K562 (cell line): Measurements from ENCODE around the gene ADGRB3. TPM values are rescaled to one million over a fixed set of nuclear protein-coding genes. Genes with fewer than 3 reads are reported as not detected.

Source experiments
- ATAC-seq: fragments of 200-7000 bp; cut with Tn5 transposase; 3 replicates; pipeline ENCODE4 v1.9.1; 2020; ENCODE audit warnings: moderate library complexity
- BruUV-seq: library from RNA; stranded (reverse); fragments of 400-500 nt; replicated peaks from 2 replicates; lab custom pipeline; 2021; lab: Mats Ljungman, UMichigan
- CTCF ChIA-PET: fragments of 300-600 bp; formaldehyde crosslinking; extraction: SDS; loops from one replicate; lab custom pipeline; 2021; ENCODE audit warnings: low intra/inter-chr PET ratio; lab: Yijun Ruan, JAX
- POLR2A ChIA-PET: fragments of 300-600, 350-650 bp; sonication (Branson Sonifier 250); formaldehyde crosslinking; extraction: SDS; loops from one replicate; lab custom pipeline; 2021; ENCODE audit warnings: antibody characterized with exemption, inconsistent platforms; lab: Yijun Ruan, JAX
- DNase-seq, 4 experiments: peaks; one replicate each; pipeline versions ENCODE4 v3.0.0 to v3.0.0-alpha.2; 2011 to 2018; ENCODE audit warnings: low spot score in 3 of 4, mixed read lengths in 3 of 4; ENCODE audit errors: extremely low read depth in 1 of 4
- FAIRE-seq: peaks from 2 replicates; lab custom pipeline; 2011; peaks lifted over from hg19 to GRCh38; lab: Jason Lieb, UNC
- H2AFZ ChIP-seq: 2 replicates; pipeline ENCODE4 v1.6.0; 2011; ENCODE audit warnings: low read depth, low read length, control low read depth, inconsistent platforms
- H3K27ac ChIP-seq: fragments of 200-600 bp; 3 replicates; pipeline ENCODE4 v1.8.0; 2011; ENCODE audit warnings: low read depth, mild to moderate bottlenecking, control low read depth, inconsistent platforms, low read length, moderate library complexity, mixed read lengths; ENCODE audit errors: extremely low read depth
- H3K27me3 ChIP-seq, 2 experiments: fragments of 300-600 bp in 1 of 2; 2 replicates in 1 of 2; 3 replicates in 1 of 2; pipeline versions ENCODE4 v1.6.0 to v1.8.0; 2011; ENCODE audit warnings: inconsistent platforms in 2 of 2, low read length in 2 of 2, mild to moderate bottlenecking in 1 of 2, mixed read lengths in 1 of 2, moderate library complexity in 1 of 2; ENCODE audit not compliant: control insufficient read depth in 2 of 2, insufficient read depth in 2 of 2
- H3K36me3 ChIP-seq: fragments of 300-600 bp; 3 replicates; pipeline ENCODE4 v1.8.0; 2011; ENCODE audit warnings: mild to moderate bottlenecking, low read length, inconsistent platforms; ENCODE audit not compliant: control insufficient read depth, insufficient read depth
- H3K4me1 ChIP-seq, 2 experiments: fragments of 200-600 bp in 1 of 2; replicated peaks in 1 of 2; 2 replicates in 1 of 2; 3 replicates in 1 of 2; pipeline versions ENCODE4 v1.5.1 to v1.8.0; 2011; ENCODE audit warnings: inconsistent platforms in 2 of 2, low read length in 2 of 2, mild to moderate bottlenecking in 1 of 2, mixed read lengths in 1 of 2, moderate library complexity in 1 of 2; ENCODE audit not compliant: control insufficient read depth in 2 of 2, insufficient read depth in 2 of 2
- H3K4me2 ChIP-seq: 2 replicates; pipeline ENCODE4 v1.6.1; 2011; ENCODE audit warnings: low read length, control low read depth, inconsistent platforms, mixed read lengths; ENCODE audit not compliant: insufficient read depth
- H3K4me3 ChIP-seq: fragments of 200-600 bp; sonication (generic), shearing (Covaris generic); 2 replicates; pipeline ENCODE4 v1.5.1; 2016; ENCODE audit warnings: control low read depth, inconsistent platforms
- H3K79me2 ChIP-seq: fragments of 200-600 bp; 3 replicates; pipeline ENCODE4 v1.8.0; 2011; ENCODE audit warnings: low read length, inconsistent platforms; ENCODE audit not compliant: control insufficient read depth, insufficient read depth
- H3K9ac ChIP-seq, 2 experiments: 2 replicates each; pipeline versions ENCODE4 v1.6.0 to v1.6.1; 2011; ENCODE audit warnings: low read depth in 2 of 2, low read length in 2 of 2, control low read depth in 1 of 2, inconsistent platforms in 1 of 2, mild to moderate bottlenecking in 1 of 2, mixed read lengths in 1 of 2; ENCODE audit not compliant: insufficient read depth in 1 of 2
- H3K9me1 ChIP-seq: one replicate; pipeline ENCODE4 v1.6.0; 2011; ENCODE audit warnings: inconsistent platforms, mild to moderate bottlenecking, low read length, moderate library complexity; ENCODE audit not compliant: control insufficient read depth, insufficient read depth
- H3K9me3 ChIP-seq: replicated peaks from 2 replicates; pipeline ENCODE4 v1.5.1; 2011; ENCODE audit warnings: low read depth, low read length, inconsistent platforms; ENCODE audit not compliant: control insufficient read depth, insufficient read depth
- H4K20me1 ChIP-seq: replicated peaks from 2 replicates; pipeline ENCODE4 v1.6.1; 2011; ENCODE audit warnings: low read length, inconsistent platforms, mixed read lengths; ENCODE audit not compliant: control insufficient read depth, insufficient read depth
- CBX8 ChIP-seq: fragments of 200-600 bp; sonication (generic); IDR thresholded peaks from 2 replicates; pipeline ENCODE4 v1.6.1; 2012; ENCODE audit warnings: borderline replicate concordance, mixed run types, low read depth, mild to moderate bottlenecking, moderate library complexity, mixed read lengths, low read length, control low read depth, inconsistent platforms; ENCODE audit not compliant: poor library complexity, severe bottlenecking; ENCODE audit errors: extremely low read depth
- CREB1 ChIP-seq, 2 experiments: sonication (generic) in 1 of 2; formaldehyde crosslinking in 1 of 2; IDR thresholded peaks; 2 replicates each; pipeline versions ENCODE4 v1.6.1 to v1.8.0; 2012 to 2022; ENCODE audit warnings: inconsistent platforms in 1 of 2, mild to moderate bottlenecking in 1 of 2, missing genetic modification reagents in 1 of 2, moderate library complexity in 1 of 2
- KLF1 ChIP-seq: fragments of 450-650 bp; IDR thresholded peaks from 2 replicates; pipeline ENCODE4 v1.6.1; 2016; ENCODE audit warnings: missing genetic modification characterization, missing compliant biosample characterization
- KLF13 ChIP-seq: fragments of 450-650 bp; IDR thresholded peaks from 2 replicates; pipeline ENCODE4 v1.6.1; 2016; ENCODE audit warnings: missing genetic modification characterization, low read depth, mild to moderate bottlenecking, missing compliant biosample characterization, moderate library complexity, borderline replicate concordance
- MCM2 ChIP-seq: fragments of 450-650 bp; IDR thresholded peaks from 2 replicates; pipeline ENCODE4 v1.6.1; 2017; ENCODE audit warnings: low read depth, mild to moderate bottlenecking
- NFIX ChIP-seq: fragments of 250-450 bp; sonication (Bioruptor Pico); IDR thresholded peaks from 2 replicates; pipeline ENCODE4 v1.4.0; 2020; ENCODE audit warnings: low read depth, mild to moderate bottlenecking, moderate library complexity
- PML ChIP-seq: IDR thresholded peaks from 2 replicates; pipeline ENCODE4 v1.6.1; 2012; ENCODE audit warnings: low read length, inconsistent platforms
- POLR3A ChIP-seq: IDR thresholded peaks from 2 replicates; pipeline ENCODE4 v1.6.1; 2011; ENCODE audit warnings: borderline replicate concordance, mild to moderate bottlenecking, moderate library complexity; ENCODE audit not compliant: insufficient read length, insufficient read depth; ENCODE audit errors: extremely low read depth
- RBM25 ChIP-seq: fragments of 200-400 bp; formaldehyde crosslinking; IDR thresholded peaks from 2 replicates; pipeline ENCODE4 v1.6.1; 2018; ENCODE audit warnings: low read length, low read depth, moderate library complexity; ENCODE audit not compliant: severe bottlenecking
- XRCC5 ChIP-seq: fragments of 200-400 bp; formaldehyde crosslinking; IDR thresholded peaks from 2 replicates; pipeline ENCODE4 v1.6.1; 2017; ENCODE audit warnings: low read depth, mild to moderate bottlenecking, low read length
- ZNF668 ChIP-seq: fragments of 250-450 bp; sonication (Bioruptor Pico); IDR thresholded peaks from 2 replicates; pipeline ENCODE4 v1.8.0; 2022; ENCODE audit warnings: mild to moderate bottlenecking, inconsistent platforms
- WGBS: fragments of 100-300 bp; shearing (Covaris generic); methylation state at CpG from one replicate; pipeline ENCODE4 v1.1.6; 2016; ENCODE audit warnings: low coverage, mixed read lengths; ENCODE audit not compliant: insufficient coverage; ENCODE audit errors: missing lambda C conversion rate; 5-methylcytosine and 5-hydroxymethylcytosine counted together
- in situ Hi-C: fragments of 300-500 bp; cut with MboI; formaldehyde crosslinking; loops from 4 replicates; pipeline ENCODE4 v1.15.0; 2018; ENCODE audit warnings: inconsistent platforms, mixed read lengths
- intact Hi-C: fragments of 100-400 bp; cut with micrococcal nuclease; formaldehyde crosslinking; loops from 2 replicates; pipeline ENCODE4 v1.14.2; 2022
- polyA plus RNA-seq, 8 experiments: library from polyadenylated mRNA; depleted of rRNA in 4 of 8; stranded (reverse) in 5 of 8; unstranded in 3 of 8; fragments of >200 nt; fragmentation: Nextera tagmentation in 2 of 8; fragmentation: Illumina TruSeq in 1 of 8; extraction: Ambion mirVana in 2 of 8; extraction: Trizol in 1 of 8; gene quantifications; 2 replicates each; pipeline versions ENCODE4 v1.2.1 to v1.2.3, GENCODE V29; 2011 to 2014; ENCODE audit warnings: inconsistent platforms in 1 of 8, missing spikeins in 1 of 8
- total RNA-seq, 7 experiments: library from RNA; depleted of rRNA in 6 of 7; stranded (reverse); fragments of >200 nt in 6 of 7; fragmentation: Illumina TruSeq in 2 of 7; extraction: Trizol in 2 of 7; gene quantifications; 2 replicates each; pipeline versions ENCODE4 v1.2.1 to v1.2.3, GENCODE V29; 2011 to 2021; ENCODE audit warnings: low replicate concordance in 1 of 7
- TF ChIP-seq, protein P1 (sequence below): fragments of 450-650 bp; formaldehyde crosslinking; IDR thresholded peaks from 2 replicates; pipeline ENCODE4 v1.4.0; 2020; ENCODE audit warnings: mild to moderate bottlenecking, mixed read lengths
- TF ChIP-seq, protein P2 (sequence below): fragments of 450-650 bp; IDR thresholded peaks from 2 replicates; pipeline ENCODE4 v1.6.1; 2016; ENCODE audit warnings: missing biosample characterization, missing genetic modification characterization
- TF ChIP-seq, protein P3 (sequence below): sonication (generic); formaldehyde crosslinking; IDR thresholded peaks from 2 replicates; pipeline ENCODE4 v1.8.1; 2023; ENCODE audit warnings: mild to moderate bottlenecking, missing genetic modification reagents, moderate library complexity

The ADGRB3 gene
- total and polyA plus RNA-seq, 9 of the 15 experiments (the other 6 are each of a cell fraction or from before 2014, with no cell fraction given) = 0.90 to 7.8 (median 2.4) TPM

DNA sequence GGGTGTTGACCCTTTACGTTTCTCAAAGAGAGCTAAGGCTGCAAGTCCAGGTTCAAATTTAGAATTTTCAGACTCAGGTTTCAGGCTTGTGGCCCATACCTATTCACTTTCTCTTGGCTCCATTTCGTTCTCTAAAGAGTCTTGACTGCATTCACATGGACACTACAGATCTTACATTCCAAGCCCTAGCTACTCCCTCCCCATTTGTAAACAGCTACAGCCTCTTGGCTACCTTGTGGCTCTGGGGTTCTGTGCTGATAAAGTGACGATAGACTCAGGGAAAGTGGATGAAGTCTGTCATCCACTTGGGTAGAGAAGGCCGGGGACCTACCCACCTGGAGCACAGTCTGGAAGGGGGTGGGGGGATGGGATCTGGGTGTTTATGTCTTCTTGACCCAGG is 658.4 kb downstream of the ADGRB3 start:
- Histone ChIP-seq H2AFZ (no peak overlapping the region), H3K27ac (no peak overlapping the region), H3K27me3 (no peaks in the 10 kb centered on the region), H3K4me1 (no peaks in the 10 kb centered on the region), H3K9me3 (no peaks in the 10 kb centered on the region), H3K9ac (no peak overlapping the region), H3K4me3 (no peak overlapping the region), H3K4me2 (no peak overlapping the region), H3K36me3 (no peaks in the 10 kb centered on the region), H3K79me2 (no peaks in the 10 kb centered on the region), H4K20me1 (no peaks in the 10 kb centered on the region), H3K9me1 (no peaks in the 10 kb centered on the region)
- WGBS = 0% methylated on average over 3 of the region's 4 CpGs
- intact Hi-C loops = no loop called here
- ATAC-seq (no peak), DNase-seq (no peak), FAIRE-seq (no peak)
- TF ChIP-seq, protein P1, sequence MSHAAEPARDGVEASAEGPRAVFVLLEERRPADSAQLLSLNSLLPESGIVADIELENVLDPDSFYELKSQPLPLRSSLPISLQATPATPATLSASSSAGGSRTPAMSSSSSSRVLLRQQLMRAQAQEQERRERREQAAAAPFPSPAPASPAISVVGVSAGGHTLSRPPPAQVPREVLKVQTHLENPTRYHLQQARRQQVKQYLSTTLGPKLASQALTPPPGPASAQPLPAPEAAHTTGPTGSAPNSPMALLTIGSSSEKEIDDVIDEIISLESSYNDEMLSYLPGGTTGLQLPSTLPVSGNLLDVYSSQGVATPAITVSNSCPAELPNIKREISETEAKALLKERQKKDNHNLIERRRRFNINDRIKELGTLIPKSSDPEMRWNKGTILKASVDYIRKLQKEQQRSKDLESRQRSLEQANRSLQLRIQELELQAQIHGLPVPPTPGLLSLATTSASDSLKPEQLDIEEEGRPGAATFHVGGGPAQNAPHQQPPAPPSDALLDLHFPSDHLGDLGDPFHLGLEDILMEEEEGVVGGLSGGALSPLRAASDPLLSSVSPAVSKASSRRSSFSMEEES (CRISPR knock-in tag) = no peak
- TF ChIP-seq XRCC5 (no peak), PML (no peak), KLF1 (tag) (no peak), NFIX (CRISPR knock-in tag) (no peak), KLF13 (tag) (no peak), MCM2 (no peak), ZNF668 (CRISPR knock-in tag) (no peak), POLR3A (no peak), CBX8 (no peak), RBM25 (no peak), CREB1 (IDR thresholded peaks at IDR 0.05) (no peak), CREB1 (CRISPR knock-in tag; IDR thresholded peaks at IDR 0.05) (no peak)
- TF ChIP-seq, protein P2, sequence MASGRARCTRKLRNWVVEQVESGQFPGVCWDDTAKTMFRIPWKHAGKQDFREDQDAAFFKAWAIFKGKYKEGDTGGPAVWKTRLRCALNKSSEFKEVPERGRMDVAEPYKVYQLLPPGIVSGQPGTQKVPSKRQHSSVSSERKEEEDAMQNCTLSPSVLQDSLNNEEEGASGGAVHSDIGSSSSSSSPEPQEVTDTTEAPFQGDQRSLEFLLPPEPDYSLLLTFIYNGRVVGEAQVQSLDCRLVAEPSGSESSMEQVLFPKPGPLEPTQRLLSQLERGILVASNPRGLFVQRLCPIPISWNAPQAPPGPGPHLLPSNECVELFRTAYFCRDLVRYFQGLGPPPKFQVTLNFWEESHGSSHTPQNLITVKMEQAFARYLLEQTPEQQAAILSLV (tag) = no peak
- TF ChIP-seq, protein P3, sequence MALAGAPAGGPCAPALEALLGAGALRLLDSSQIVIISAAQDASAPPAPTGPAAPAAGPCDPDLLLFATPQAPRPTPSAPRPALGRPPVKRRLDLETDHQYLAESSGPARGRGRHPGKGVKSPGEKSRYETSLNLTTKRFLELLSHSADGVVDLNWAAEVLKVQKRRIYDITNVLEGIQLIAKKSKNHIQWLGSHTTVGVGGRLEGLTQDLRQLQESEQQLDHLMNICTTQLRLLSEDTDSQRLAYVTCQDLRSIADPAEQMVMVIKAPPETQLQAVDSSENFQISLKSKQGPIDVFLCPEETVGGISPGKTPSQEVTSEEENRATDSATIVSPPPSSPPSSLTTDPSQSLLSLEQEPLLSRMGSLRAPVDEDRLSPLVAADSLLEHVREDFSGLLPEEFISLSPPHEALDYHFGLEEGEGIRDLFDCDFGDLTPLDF (CRISPR knock-in tag) = no peak
- POLR2A ChIA-PET = no interaction called here
- no TSS peak for BruUV-seq
- CTCF ChIA-PET = no interaction called here
- in situ Hi-C loops = no loop called here
